Choroid plexus epithelial cell (primary cell): ENCODE results near the gene DYNAP.
A peak's percentile ranks its signal among the peaks of the same experiment; 100 is the strongest.

Source experiments
- DNase-seq: peaks from one replicate; pipeline ENCODE4 v3.0.0-alpha.2; 2010; ENCODE audit warnings: low read depth
- H3K4me3 ChIP-seq: 2 replicates; pipeline ENCODE4 v1.5.1; 2011; ENCODE audit warnings: low read depth, mild to moderate bottlenecking, control low read depth, low read length, moderate library complexity
- CTCF ChIP-seq: conservative IDR thresholded peaks from 2 replicates; pipeline ENCODE4 v1.5.1; 2011; ENCODE audit warnings: low read depth, mild to moderate bottlenecking, control low read depth, inconsistent platforms, low read length, moderate library complexity

Gene DYNAP

GRCh38 chr18:54590945-54591344 lies at the start of gene DYNAP:
Gene DYNAP (plus strand): TSS chr18:54591245. CDS start chr18:54591283, 38 bp downstream.
- no peak within 1 kb of the TSS for H3K4me3 ChIP-seq
- TF ChIP-seq CTCF, result no peak
- DNase-seq, result no peak

DNA sequence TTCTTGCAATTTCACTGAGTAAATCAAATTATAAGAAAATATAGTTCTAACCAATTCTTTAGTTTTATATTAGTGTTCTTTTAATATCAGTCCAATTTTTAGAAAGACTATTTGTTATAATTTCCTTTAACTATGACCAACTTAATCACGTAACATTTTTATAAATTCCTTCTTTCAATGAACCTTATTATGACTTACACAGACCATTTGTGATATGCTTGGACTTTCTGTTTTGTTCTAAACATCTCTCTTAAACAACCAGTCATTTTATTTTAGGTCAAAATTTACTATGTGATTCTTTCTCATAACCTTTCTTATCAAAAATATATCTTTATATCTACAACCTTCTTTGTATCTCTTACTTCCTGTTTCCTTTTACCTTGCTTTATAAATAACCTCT lies 39.5 kb upstream of the DYNAP start:
- TF ChIP-seq CTCF, result no peak
- no peak overlapping the region for H3K4me3 ChIP-seq
- DNase-seq, result no peak

DNA sequence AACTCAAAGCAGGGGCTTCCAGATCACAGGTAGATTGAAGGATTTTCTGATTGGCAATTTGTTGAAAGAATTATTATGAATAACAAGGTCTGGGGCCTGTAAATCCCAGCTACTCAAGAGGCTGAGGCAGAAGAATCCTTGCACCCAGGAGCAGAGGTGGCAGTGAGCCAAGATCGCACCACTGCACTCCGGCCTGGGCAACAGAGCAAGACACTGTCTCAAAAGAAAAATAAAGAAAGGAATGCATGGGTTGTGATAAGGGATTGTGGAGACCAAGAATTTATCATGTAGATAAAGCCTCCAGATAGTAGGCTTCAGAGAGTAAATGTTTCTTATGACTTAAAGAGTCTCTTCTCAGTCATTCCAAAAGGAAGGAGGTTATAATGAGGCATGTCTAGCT lies 35.8 kb upstream of the DYNAP start:
- H3K4me3 ChIP-seq, result no peak overlapping the region
- no peak for DNase-seq
- TF ChIP-seq CTCF, result no peak

GRCh38 chr18:54555996-54556395 lies 35.0 kb upstream of the DYNAP start:
- DNase-seq, result no peak

GRCh38 chr18:54557958-54558357 lies 33.1 kb upstream of the DYNAP start:
- no peak overlapping the region for H3K4me3 ChIP-seq
- no peak for TF ChIP-seq CTCF
- DNase-seq, result no peak

More at GRCh38 chr18:54555996-54556395, 35.0 kb upstream of the DYNAP start:
- no peak overlapping the region for H3K4me3 ChIP-seq
- no peak for TF ChIP-seq CTCF

GRCh38 chr18:54558609-54559585 lies 32.1 kb upstream of the DYNAP start:
- peak; percentile 75 for TF ChIP-seq CTCF
- DNase-seq, result peak; percentile 51
- no peak overlapping the region for H3K4me3 ChIP-seq
